ENCODE data around the gene KDM3B.
"Not testable (repeated sequence)": the region's sequence is repeated elsewhere in the genome, so short reads cannot be mapped to it uniquely, and the experiment has no call there.

Gene KDM3B

GRCh38 chr5:138351056-138351455 lies 1.4 kb upstream of the KDM3B start:
- FAIRE-seq: no peak

DNA sequence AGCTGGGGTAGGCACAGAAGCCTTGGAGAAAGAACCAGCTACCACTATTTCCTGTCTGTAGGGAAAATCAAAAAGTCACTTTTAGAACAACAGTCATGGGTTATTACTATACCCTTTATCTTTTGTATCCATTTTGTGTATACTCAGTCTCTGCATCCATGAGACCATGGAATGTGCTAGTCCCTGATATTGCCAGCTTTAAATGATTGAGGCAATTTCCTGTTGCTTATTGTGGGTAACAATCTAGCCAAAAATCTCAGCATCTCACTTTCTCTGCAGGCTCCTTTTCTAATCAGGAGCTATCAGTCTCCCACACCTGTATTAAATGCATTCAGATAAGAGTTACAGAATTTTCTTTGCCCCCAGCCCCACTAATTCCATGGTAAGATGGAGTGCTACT lies 968 bp upstream of the KDM3B start:
- FAIRE-seq: no peak

DNA sequence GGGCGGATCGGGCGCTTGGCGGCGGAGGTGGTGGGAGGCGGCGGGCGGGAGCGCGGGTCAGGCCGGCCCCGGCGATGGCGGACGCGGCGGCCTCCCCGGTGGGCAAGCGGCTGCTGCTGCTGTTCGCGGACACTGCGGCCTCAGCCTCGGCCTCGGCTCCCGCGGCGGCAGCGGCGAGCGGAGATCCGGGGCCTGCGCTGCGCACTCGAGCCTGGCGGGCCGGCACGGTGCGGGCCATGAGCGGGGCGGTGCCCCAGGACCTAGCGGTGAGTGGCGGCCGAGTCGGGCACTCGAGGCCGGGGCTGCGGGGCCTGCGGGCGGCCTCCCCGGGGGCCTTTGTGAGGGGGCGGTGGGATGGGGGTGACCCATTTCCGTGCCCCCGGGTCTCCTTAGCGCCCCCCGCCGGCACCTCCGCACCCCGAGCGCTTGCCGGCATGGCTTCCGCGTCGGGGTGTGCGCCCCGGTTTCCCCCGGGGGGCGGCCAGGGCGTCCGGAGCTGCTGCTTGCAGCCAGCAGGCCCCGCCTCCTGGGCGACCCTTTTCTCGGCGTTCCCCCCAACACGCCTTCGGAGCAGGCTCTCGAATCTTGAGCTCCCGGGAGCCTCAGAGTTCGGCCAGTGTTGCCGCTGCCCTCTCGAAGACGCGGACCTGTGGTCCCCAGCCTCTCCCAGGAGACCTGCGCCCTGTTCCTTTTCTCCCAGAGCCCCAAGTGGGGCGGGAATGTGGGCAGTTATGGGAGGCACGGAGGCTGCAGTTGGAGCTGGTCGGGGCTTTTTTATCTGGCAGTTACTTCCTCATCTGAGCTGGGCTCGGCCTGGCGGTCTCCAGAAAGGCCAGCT lies 456 bp downstream of the KDM3B start:
- no peak for FAIRE-seq

DNA sequence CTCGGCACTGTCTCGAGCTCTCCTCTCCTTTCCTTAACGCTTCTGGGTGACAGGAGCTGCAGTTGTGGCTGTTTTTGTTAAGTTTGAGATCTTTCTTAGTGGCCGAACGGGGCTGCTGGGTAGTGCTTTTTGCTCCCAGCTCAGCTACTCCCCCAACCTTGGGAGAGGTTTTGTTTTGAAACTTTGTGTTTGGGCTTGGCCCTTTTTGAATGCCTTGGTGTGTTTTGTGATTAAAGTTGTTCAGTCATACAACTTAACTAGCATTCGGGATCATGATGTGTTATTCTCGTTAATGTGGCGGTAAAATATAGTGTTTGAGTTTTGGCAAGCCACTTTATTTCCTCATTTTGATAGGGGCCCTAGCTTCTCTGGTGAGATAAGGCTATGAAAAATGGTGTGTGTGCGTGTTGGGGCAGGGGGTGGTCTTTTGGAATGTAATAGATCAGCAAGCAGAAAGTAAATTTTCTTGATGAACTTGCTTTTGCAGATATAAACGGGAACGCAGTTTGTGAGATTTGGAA lies 1.1 kb downstream of the KDM3B start:
- FAIRE-seq: no peak

DNA sequence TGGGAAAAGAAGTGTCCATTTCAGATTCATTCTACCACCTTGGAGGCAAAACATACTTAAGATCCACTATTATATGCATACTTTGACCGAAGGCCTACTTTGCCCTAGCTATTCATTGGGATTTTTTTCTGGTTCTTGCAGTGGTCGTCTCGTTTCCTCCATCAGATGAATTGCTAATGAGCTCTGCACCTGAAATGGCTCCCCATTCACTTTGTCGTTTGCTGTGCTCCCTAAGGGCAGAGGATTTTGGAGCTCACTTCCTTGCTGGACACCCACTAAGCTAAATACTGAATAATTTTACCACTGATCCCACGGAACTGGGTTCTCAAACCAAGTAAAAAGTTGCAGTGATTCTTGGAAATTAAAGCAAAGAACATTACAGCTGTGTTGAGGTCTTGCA lies 1.9 kb downstream of the KDM3B start:
- FAIRE-seq: no peak

GRCh38 chr5:138354926-138355378 lies 2.5 kb downstream of the KDM3B start:
- peak; percentile 97 for FAIRE-seq

DNA sequence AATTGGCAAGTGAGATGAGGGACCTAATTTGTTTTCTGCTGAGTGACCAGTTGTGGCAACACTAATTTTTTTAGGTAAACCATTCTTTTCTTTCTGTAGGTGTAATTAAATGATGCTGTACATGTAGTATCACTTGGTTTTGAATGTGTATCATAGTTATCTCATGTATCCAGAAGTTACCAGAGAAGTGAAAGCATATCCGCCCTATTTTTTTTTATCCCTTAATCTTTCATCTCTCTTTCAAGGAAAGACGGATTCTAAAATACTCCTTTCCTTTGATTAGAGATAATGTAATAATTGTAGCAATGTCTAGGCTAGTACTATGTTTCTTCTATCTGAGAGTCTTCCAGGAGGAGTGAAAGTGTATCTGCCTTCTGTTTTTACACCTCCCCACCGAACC lies 7.1 kb downstream of the KDM3B start:
- FAIRE-seq: no peak

- FAIRE-seq: no peak
These were observed 8.5 kb downstream of the KDM3B start for GRCh38 chr5:138360941-138361452.

DNA sequence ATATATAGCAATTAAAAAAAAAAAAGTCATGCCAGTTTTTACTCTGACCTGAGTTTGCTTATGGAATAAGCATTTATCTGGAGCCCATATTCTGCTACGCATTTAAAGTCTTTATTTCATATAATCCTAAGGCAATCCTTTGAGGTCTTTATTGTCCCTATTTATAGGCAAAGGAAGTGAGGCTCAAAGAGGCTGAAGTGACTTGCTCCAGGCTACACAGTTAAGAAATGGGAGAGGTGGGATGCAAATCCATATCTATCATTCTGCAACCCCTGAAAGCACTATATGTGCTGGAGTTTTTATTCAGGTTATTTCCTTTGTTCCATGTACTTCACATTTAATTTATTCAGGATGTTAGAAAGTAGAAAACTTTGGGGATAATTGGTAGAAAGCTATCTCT lies 12.1 kb downstream of the KDM3B start:
- no peak for FAIRE-seq

DNA sequence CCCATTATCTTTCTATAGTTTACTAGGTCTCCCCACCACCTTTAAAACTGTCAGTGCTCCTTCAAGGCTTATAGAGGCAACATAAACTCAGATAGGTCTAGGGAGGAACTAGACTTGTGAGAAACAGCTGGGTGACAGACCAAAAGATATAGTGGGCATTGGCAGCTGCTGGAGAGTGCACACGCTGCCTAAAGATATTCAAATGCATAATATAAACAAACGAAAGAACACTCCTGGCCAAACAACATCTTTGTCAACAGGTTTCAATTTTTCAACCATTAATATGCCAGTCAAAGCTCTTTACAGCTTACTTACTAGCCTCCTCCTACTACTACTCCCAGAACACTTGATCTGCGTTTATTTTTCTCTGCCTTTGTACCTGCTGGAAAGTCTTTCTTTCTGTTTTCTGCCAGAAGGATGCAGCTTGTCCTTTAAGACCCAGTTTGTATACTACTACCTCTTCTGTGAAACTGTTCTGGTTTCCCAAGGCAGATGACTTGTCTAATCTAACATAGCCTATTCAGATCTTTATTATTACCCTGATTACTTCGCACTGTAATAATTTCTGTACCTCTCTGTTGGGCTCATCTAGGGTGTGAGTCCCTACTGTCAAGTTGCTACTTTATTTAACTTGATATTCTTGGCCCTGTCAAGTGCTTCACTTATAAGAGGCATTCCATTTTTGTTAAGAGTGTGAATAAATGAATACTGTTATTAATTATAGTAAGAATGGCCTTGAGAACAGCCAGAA lies 14.3 kb downstream of the KDM3B start:
- FAIRE-seq: no peak

DNA sequence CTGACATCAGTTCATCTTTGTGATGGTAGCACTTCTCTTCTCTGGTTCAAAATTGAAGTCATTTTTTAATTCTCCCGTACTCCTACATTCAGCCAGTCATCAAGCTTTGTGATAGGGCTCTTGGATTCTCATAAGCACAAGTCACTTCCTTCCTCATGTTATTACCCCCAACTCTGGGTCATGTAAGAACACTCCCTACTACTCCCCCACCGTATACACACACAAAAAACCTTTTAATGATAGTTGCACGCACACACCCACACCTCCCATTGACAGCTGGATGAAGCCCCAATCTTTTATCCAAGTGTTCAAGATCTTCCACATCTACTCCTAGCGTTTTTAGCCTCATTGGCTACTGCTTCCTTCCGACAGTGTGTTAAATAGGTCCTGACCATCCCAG lies 16.8 kb downstream of the KDM3B start:
- FAIRE-seq: no peak

DNA sequence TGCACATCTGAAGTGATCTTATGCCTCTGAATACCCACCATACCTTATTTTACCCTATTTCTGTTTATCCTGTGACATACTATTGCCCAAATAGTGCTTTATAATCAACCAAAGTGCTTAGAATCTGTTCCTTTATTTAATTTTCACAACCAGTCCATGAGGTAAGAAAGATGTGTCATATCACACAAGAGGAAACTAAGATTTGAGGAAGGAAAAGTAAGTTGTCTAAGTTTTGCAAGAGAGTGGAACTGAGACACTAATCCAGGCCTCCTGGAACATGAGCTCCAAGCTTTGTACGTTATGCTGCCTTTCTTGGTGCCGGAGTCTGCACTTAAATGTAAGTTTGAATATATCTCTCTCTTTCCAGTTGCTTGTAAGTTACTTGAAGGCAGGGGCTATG lies 17.2 kb downstream of the KDM3B start:
- FAIRE-seq: no peak

GRCh38 chr5:138370537-138370936 lies 18.1 kb downstream of the KDM3B start:
- FAIRE-seq: no peak

DNA sequence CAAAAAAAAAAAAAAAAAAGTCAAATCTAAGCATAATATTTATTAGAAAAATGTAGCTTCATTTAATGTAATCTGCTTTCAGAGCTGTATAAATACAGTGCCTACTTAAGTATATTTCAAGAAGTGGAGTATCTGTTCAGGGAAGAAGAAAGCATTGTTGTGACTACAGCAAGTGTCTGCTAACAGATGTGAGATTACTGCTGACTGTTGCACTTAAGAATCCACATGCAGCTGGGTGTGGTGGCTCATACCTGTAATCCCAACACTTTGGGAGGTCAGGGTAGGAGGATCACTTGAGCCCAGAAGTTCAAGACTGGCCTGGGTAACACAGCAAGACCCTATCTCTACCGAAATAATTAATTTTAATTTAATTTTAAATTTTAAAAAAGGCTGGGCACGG lies 19.0 kb downstream of the KDM3B start:
- no peak for FAIRE-seq

- no peak for FAIRE-seq
These were observed 19.7 kb downstream of the KDM3B start for GRCh38 chr5:138372225-138372624.

- FAIRE-seq: no peak
These were observed 20.2 kb downstream of the KDM3B start for GRCh38 chr5:138372653-138373052.

DNA sequence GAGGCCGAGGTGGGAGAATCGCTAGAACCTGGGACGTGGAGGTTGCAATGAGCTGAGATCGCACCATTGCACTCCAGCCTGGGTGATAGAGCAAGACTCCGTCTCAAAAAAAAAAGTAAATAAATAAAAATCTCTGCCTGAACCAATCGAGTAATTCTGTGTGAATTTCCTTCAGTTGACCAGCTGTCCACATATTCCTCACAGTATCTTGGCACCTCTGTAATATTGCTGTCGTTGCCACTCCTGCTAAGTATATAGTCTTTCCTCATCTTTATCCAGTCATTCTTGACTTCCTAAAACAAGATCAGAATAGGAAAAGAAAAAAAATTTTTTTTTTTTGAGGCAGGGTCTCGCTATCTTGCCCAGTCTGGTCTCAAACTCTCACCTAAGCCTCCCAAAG lies 29.9 kb downstream of the KDM3B start:
- no peak for FAIRE-seq

DNA sequence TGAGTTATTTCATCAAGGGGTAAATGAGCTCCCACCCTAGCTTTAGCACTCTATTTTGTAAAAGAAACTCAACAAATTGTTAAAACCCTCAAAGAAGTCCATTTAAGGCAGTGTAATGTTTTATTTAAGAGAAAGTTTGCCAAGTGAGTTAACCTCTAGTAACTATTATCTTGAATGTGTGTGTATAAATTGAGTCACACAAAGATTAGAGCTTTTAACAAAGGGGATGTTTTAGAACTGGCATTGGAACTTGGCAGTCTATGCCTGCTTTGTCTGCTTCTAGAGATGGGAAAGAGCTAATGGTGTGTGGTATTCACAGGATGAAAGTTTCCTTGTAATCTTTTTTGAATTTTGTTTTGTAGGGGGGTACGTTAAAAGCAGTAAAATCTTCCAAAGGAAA lies 33.2 kb downstream of the KDM3B start:
- FAIRE-seq: no peak

DNA sequence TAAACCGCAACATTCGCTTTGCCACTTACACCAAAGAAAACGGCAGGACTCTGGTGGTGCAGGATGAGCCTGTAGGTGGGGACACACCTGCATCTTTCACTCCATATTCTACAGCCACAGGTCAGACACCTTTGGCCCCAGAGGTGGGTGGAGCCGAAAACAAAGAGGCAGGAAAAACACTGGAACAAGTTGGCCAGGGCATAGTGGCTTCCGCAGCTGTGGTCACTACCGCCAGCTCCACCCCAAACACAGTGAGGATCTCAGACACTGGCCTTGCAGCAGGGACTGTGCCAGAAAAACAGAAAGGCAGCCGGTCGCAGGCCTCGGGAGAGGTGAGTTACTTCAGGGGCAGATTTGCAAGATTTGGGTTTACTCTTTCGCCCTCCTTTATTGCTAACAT lies 33.8 kb downstream of the KDM3B start:
- no peak for FAIRE-seq

- FAIRE-seq: no peak
These were observed 36.8 kb downstream of the KDM3B start for GRCh38 chr5:138389332-138389731.

DNA sequence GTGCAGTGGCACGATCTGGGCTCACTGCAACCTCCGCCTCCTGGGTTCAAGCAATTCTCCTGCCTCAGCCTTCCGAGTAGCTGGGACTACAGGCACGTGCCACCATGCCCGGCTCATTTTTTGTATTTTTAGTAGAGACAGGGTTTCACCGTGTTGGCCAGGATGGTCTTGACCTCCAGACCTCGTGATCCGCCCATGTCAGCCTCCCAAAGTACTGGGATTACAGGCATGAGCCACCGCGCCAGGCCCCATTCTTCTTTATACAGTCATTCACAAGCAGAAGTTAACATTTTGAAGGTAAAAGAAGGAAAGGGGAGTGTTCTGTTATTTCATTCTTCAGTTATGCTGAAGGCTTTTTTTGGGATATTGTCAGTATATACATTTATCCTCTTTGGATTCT lies 37.4 kb downstream of the KDM3B start:
- FAIRE-seq: not testable (repeated sequence)

DNA sequence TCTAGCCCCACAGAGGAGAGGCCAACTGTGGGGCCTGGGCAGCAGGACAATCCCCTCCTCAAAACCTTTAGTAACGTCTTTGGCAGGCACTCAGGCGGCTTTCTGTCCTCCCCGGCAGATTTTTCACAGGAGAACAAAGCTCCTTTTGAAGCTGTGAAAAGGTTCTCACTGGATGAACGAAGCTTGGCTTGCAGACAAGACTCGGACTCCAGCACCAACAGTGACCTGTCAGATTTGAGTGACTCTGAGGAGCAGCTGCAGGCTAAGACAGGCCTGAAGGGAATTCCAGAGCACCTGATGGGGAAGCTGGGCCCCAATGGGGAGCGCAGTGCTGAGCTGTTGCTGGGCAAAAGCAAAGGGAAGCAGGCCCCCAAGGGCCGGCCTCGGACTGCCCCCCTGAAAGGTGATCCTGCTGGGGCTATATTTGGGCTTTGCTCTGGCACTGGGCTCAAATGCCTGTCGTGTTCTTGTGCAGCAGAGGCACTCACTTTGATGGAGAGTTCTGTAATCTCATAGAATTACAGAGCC lies 39.4 kb downstream of the KDM3B start:
- no peak for FAIRE-seq

DNA sequence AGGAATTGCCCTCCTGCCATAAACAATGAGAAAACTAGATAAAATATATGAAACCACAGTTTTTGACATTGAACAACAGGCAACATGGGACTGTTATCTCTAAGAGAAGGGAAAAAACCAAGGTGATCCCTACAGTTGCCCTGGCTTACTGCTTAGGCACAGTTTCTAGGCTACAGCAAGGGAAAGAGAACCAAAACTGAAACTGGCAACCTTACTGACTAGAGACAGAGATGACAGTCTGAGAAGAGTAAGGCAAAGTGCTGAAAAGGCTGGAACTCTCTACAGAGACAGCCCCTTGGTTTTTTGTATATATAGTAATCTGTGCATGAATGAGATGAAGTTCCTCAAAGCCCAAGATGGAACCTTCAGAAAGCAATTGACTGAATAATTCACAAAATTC lies 50.2 kb downstream of the KDM3B start:
- FAIRE-seq: no peak

DNA sequence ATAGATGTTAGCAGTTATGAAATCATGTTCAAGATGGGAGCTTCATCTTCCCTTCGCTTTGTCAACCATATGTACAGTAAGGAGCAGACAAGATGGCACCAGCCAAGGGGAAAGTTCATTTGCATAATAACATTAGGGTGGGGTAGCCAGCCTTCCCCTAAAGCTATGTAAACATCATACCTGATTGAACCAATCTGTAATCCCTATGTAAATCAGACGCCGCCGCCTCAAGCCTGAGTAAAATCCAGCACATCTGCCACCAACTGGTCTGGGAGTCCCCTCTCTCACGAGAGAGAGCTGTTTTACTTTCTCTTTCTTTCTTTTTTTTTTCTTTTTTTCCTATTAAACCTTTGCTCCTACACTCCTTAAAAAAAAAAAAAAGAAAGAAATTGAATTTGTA lies 55.5 kb downstream of the KDM3B start:
- no peak for FAIRE-seq
